GM21367 (cell line): ENCODE measurements around the gene FGR.
A peak's percentile ranks its signal among the peaks of the same experiment; 100 is the strongest.
"Not testable (repeated sequence)": the region's sequence is repeated elsewhere in the genome, so short reads cannot be mapped to it uniquely, and the experiment has no call there.

Experiments used
- ATAC-seq: cut with Tn5 transposase; IDR thresholded peaks from one replicate; pipeline ENCODE4 v1.9.1; 2021; ENCODE audit not compliant: unreplicated experiment

FGR gene

DNA sequence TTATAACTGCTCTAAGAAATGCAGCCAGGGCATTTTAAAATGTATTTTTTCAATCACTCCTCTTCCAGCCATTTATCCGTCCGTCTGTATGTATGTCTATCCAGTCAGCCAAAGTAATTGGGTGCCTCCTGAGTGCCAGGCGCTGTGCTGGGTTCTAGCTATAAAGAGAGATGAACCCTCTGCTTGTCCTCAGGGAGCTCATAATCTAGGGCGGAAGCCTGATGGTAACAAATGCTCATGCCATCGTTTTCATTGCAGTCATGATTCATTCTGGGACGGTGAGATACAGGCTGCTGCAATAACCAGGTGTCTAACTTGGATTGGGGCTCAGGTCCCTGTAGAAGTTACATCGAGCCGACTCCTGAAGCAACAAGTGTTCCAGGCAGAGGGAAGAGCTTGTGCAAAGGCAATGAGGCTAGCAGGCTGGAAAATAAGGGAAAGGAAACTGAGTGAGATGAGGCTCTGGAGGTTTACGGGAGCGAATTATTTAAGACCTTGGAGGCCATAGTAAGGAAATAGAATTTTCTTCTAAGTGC lies 25.4 kb upstream of the FGR start:
- no peak for ATAC-seq

GRCh38 chr1:27659497-27660299 lies 24.7 kb upstream of the FGR start:
- ATAC-seq: peak; percentile 53

- ATAC-seq: peak; percentile 25
These were observed 24.0 kb upstream of the FGR start for GRCh38 chr1:27658951-27659496.

DNA sequence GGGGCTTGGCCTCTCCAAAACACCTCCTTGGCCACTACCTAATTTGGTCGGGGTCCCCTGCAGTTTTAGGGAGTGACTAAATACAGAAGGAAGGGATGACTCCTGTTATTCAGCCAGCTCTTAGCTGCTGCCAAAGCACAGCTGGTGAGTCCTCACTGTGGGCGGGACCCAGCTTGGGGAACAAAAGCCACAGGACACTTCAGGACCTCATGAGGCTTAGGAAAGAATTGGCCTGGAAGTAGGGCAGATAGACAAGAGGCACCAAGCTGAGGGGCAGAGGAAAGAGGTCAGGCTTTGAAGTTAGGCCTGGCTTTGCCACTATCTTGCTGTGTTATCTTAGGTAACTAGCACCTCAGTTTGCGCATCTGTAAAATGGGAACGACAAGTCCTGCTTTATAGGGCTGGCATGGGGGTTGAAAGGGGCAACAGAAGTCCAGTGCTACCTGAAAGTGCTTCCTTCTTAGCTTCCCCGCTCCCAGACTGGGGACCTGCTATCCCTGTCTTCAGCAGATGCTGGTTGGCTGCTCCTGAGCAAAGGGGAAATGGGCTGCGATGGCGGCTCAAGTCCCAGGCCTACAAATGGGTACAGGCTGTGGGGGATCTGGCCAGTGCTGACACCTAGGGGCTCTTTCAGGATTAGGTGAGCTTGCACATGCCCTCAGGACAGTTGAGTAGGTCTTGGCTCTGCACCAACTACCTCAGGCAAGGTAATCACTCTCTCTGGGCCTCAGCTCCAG lies 21.3 kb upstream of the FGR start:
- ATAC-seq: no peak

GRCh38 chr1:27655151-27655937 lies 20.4 kb upstream of the FGR start:
- no peak for ATAC-seq

DNA sequence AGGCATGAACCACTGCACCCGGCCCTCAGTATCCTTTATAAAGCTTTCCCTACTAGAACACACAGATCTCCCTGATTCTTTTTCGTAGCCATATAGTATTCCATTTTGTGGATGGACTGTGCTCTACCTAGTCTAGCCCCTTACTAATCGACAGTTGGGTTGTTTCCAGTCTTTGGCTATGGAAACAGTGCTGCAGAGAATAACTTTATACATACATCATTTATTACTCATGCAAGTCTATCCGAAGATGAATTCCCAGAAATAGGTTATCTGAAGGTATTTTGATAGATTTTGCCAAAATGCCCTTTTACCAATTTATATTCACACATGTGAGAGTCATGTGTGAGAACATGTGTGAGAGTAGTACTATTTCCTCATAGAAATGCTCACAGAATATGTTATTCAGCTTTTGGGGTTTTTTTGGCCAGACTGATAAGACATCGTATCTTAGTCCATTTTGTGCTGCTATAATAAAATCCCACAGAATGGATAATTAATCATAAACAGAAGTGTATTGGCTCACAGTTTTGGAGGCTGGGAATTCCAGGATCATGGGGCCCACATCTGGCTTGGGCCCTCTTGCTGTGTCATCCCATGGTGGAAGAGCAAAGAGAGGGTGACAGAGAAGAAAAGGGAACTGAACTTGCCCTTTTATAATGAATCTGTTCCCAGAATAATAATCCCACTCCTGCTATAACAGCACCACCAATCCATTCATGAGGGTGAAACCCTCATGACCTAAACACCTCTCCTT lies 17.3 kb upstream of the FGR start:
- no peak for ATAC-seq

DNA sequence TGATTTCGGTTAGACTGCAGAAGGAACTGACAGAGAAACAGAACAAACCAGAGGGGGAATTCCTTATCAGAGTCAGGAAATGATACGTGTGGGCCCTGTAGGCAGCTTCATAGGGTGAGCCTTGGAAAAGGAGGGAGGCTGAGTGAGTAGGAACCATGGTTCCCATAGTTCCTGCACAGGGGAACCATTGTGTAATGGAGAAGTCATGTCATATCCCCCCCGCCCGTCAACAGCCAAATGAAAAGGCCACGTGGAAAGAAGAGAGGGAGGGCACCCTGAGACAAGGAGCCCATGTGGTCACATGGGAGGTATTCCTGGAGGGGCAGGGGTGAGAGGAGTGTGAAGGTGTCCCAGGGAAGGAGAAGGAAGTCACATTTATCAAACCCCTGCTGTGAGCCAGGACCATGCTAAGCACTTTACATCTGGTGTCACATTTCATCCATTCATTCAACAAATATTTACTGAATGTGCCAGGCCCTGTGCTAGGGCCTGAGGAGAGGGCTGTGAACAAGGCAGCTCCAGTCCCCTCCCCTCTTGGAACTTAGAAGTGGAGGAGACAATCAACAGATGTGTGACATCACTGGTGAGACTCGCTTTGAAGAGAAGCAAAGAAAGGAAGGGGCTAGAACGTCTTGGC lies 15.7 kb upstream of the FGR start:
- ATAC-seq: no peak

DNA sequence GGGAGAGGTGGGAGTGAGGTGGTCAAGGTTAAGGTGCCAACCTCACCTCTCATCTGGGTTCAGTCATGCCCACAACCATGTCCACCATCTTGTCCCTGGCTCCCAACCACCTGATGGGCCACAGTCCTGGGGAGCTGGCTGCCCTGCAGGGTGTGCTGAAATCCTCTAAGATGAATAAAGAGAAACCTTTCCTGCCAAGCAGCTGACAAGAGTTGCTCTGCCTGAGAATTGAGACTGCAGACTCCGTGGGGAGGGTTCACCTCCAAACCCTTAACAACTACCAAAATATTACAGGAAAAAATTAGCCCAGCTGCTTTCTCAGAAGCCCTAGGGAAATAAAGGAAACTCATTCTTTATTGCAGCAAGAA lies 15.2 kb upstream of the FGR start:
- no peak for ATAC-seq

- ATAC-seq: no peak
These were observed 14.3 kb upstream of the FGR start for GRCh38 chr1:27649306-27649635.

DNA sequence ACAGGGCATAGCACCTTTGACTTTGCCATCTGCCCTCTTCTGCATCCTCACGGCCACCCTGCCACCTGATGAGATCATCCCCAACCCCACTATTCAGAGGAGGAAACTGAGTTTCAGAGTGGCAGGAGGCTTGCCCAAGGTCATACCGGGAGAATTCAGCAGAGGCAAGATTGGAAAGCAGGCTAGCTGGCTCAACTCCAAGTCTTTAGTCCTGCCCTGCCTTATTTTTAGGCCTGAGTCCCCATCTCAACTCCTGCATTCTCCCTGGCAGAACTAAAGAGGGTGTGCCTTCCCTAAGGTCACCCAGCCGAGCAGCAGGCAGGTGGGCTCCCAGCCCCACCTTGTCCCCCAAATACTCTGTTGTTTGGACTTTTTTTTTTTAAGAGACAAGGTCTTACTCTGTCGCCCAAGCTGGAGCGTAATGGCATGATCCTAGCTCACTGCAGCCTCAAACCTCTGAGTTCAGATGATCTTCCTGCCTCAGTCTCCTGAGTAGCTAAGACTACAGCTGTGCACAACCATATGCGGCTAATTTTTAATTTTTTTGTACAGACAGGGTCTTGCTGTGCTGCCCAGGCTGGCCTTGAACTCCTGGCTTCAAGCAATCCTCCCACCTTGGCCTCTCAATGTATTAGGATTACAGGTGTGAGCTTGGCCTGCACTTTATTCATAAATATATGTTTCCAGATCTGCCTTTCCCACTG lies 13.8 kb upstream of the FGR start:
- no peak for ATAC-seq

DNA sequence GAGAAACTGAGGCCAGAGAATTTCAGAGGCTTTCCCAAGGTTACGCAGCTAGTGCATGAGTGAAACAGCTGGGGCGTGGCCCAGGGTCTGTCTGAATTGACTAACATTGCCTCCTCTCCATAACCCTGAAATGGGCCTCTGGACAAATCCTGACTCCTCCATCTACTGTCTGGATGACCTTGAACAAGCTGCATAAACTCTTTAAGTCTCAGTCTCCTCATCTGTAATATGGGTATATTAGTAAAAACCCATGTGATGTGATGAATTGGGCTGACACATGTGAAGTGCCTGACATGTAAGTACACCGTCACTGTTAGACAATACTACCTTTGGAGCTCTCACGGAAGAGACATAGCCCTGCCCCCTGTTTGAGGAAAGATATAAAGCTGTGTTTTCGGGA lies 12.3 kb upstream of the FGR start:
- no peak for ATAC-seq

- no peak for ATAC-seq
These were observed 11.7 kb upstream of the FGR start for GRCh38 chr1:27646676-27647075.

GRCh38 chr1:27645071-27645415 lies 10.1 kb upstream of the FGR start:
- ATAC-seq: no peak

DNA sequence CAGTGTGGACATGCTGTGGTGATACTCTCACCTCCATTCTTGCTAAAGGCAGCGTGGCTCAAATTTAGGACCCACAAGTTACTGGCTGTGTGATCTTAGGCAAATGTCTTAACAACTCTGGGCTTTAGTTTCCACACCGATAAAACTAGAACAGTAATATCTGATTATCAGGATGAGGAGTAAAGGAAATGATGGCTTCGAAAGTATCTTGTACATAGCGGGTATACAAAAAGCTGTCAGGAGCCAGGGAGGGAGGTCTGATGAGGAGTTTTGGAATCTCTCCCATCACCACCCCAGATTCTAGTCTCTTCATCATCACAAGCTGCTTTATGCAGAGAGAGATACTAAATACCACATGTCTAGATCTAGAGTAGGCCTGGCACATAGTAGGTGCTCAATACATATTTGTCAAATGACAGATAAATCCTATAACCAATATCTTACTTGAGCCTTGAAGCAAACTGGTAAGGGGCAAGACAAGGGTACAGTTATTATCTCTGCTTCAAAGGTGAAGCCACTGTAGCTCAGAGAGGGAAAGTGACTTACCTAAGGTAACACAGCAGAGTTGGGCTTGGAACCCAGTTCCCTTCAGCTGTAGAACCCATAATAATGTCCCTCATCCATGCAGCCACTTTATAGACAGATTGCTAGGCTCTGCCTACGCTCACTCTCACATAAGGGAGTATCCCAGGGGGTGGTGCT lies 9.5 kb upstream of the FGR start:
- no peak for ATAC-seq

- ATAC-seq: no peak
These were observed 8.8 kb upstream of the FGR start for GRCh38 chr1:27643600-27644368.

DNA sequence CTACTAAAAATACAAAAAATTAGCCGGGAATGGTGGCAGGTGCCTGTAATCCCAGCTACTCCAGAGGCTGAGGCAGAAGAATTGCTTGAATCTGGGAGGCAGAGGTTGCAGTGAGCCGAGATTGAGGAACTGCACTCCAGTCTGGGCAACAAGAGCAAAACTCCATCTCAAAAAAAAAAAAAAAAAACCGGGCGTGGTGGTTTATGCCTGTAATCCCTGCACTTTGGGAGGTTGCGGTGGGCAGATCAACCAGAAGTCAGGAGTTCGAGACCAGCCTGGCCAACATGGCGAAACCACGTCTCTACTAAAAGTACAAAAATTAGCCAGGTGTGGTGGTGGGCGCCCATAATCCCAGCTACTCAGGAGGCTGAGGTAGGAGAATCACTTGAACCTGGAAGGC lies 5.5 kb upstream of the FGR start:
- not testable (repeated sequence) for ATAC-seq

GRCh38 chr1:27638805-27639204 lies 3.8 kb upstream of the FGR start:
- no peak for ATAC-seq

DNA sequence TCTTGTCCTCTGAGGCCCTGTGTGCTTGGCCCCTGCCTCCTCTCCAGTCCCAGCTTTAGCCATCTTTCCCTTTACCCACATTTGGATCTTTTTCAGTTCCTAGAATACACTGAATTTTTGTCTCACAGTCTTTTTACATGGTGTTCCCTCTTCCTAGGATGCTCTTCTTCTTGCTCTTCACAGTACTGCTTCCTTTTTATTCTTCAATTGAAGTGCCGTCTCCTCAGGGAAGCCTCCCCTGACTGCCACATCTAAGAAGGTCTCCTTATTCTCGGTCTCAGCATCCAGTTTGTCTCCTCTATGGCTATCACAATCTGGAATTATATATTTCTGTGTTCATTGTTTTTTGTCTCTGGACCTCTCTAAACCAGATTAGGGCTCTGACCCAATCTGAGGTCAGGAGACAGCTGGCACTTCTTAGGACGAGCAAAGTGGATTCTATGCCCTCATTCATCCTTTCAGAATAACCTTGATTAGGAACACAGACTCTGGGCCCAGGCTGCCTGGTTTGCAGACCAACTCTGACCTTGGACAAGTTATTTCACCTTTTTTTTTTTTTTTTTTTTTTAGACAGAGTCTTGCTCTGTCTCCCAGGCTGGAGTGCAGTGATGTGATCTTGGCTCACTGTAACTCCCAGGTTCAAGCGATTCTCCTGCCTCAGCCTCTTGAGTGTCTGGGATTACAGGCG lies 3.2 kb upstream of the FGR start:
- ATAC-seq: no peak
